ENCODE results near the gene PSMA7.

DNA sequence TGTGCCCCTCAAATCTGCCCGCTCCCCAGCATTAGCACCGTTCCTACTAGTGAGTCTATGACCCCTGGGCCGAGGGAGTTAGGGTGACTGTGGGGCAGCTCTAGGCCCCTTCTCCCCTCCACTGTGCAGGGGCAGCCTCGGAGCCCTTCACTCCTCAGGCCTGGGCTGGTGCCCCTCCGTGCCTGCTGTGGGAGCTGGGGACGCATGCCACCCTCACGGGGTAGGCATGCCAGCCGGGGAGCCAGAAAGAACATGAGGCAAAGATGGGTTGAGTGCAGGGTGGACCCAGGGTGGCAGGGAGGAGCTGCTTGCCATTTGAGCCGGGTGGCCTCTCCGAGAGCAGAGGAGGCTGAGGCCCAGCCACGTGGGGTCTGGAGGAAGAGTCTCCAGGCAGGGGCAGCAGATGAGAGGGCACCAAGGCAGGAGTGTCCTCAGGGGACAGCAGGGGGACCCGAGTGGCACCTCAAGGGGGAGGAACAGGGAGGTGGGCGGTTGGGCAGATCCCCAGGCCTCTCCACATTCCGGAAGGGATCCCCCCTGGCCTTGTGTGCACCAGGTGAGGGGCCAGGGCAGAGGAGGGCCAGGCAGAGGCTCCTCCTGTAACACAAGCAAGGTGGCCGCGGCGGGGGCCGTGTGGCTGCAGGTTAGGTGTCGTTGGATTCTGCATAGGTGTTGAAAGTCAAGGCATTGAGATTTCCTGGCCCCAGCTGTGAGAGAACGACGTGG is 39.5 kb downstream of the PSMA7 start:
- TF ChIP-seq, protein P1, sequence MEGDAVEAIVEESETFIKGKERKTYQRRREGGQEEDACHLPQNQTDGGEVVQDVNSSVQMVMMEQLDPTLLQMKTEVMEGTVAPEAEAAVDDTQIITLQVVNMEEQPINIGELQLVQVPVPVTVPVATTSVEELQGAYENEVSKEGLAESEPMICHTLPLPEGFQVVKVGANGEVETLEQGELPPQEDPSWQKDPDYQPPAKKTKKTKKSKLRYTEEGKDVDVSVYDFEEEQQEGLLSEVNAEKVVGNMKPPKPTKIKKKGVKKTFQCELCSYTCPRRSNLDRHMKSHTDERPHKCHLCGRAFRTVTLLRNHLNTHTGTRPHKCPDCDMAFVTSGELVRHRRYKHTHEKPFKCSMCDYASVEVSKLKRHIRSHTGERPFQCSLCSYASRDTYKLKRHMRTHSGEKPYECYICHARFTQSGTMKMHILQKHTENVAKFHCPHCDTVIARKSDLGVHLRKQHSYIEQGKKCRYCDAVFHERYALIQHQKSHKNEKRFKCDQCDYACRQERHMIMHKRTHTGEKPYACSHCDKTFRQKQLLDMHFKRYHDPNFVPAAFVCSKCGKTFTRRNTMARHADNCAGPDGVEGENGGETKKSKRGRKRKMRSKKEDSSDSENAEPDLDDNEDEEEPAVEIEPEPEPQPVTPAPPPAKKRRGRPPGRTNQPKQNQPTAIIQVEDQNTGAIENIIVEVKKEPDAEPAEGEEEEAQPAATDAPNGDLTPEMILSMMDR (IDR thresholded peaks at IDR 0.05) = no peak
- no peak for TF ChIP-seq ZFX (IDR thresholded peaks at IDR 0.05; ENCODE audit: borderline replicate concordance)
